HG02798 (cell line): ENCODE results near the gene MYOM3.

Experiments
- ATAC-seq: cut with Tn5 transposase; IDR thresholded peaks from one replicate; pipeline ENCODE4 v1.9.1; 2021; ENCODE audit warnings: mild to moderate bottlenecking; ENCODE audit not compliant: unreplicated experiment, poor library complexity

Gene MYOM3

GRCh38 chr1:24139841-24140425, 28.0 kb upstream of the MYOM3 start:
- no peak for ATAC-seq

- ATAC-seq, result no peak
Measured at GRCh38 chr1:24139222-24139489, 27.2 kb upstream of the MYOM3 start.

GRCh38 chr1:24138476-24139221, 26.7 kb upstream of the MYOM3 start:
- no peak for ATAC-seq

DNA sequence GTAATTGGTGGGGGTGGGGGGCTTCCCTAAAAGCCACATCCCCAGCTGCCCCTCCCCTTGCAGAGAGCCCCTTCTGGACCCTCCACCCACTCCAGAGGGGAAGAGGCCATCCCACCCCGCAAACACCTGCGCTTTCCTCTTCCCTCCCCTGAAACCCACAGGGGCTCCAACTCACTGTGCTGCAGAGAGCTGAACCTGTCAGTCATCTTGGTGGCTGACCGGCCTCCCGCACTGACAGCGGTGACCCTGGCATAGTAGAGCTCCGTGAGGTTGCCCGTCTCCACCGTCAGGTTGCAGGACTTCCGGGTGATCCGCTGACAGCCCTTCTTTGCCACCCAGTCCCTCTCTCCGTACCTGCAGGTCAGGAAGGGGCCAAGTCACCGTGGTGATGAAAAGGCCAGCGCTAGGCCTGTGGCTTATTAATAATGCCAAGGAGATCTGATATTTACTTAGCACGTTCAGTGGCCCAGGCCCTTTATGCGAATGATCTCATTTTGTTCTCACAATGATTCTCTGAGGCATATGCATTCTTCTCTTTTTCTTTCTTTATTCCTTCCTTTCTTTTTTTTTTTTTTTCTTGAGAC, 25.1 kb upstream of the MYOM3 start:
- ATAC-seq, result no peak

DNA sequence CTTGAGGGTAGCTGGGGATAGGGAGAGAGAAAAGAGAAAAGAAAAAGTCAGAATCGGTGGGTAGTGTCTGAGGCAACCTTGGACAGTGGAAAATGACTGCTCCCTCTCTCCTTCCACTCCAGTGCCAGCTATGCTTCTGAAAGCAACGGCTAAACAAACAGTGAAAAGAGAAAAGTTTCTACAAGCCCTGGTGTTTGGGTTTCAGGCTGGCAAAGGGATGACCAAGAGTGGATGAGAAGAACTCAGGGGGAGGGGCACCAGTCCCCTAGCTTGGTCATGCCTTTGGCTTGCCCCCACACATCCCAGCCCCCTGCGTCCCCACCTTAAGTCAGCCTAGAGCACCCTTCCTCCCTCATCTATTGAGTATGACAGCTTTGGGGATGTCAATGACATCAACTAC, 22.4 kb upstream of the MYOM3 start:
- no peak for ATAC-seq

DNA sequence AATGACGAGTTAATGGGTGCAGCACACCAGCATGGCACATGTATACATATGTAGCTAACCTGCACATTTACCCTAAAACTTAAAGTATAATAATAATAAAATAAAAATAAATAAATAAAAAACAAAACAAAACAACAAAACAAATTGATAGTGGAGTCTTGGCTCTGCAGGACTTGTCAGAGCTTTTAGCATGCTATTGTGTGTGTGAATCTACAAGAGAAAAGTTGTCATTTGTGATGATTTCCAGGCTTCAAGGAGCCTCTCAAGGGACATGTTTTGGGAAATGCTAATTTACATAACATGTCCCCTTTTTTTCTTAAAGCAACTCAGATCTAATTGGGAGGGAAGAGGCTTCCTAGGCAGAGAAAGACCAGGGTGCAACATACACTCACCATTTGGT, 21.9 kb upstream of the MYOM3 start:
- ATAC-seq, result no peak

- ATAC-seq, result no peak
Measured at GRCh38 chr1:24130385-24130784, 18.4 kb upstream of the MYOM3 start.

DNA sequence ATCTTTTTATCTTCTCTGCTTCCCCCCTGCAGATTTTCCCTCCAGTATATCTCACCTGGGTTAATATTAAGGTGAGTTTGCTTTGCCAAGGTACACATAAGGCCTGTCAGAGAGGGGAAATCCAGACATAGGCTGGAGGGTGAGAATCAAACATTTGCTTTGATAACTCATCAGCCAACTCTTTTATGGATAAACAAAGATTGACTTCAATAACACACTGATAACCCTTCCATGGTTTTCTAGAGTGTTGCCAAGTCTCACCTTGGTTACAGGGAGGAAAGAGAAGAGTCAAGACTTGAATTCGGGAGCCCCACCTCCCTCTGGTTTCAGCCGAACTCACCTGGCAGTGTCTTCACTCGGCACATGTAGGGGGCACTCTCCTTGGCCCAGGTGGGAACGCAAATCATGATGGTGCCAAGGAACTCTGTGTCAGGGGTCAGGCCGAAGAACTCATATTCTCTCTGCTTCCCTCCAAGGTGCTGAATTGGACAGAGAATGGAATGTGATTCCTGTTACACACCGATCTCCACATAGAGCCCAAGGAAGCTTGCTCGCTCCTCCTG, 15.9 kb upstream of the MYOM3 start:
- no peak for ATAC-seq

GRCh38 chr1:24127134-24127800, 15.3 kb upstream of the MYOM3 start:
- ATAC-seq, result no peak

GRCh38 chr1:24126672-24127023, 14.7 kb upstream of the MYOM3 start:
- no peak for ATAC-seq

- ATAC-seq, result no peak
Measured at GRCh38 chr1:24126018-24126671, 14.2 kb upstream of the MYOM3 start.

DNA sequence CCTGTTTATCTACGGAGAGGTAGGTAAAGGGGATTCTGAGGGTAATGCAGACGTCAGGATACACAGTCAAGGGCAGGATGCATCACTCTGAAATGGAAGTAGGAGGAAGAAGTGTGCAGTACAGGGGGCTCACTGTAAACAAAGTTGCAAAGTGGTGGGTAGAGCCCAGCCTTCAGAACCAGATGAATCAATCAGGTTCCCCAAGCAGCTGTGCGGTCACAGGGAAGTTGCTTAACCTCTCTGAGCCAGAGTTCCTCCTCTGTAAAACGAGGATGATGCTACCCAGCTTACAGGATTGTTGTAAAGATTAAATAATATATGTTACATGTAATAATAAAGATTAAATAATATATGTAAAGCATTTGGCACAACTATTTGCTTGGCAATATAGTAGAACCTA, 13.5 kb upstream of the MYOM3 start:
- ATAC-seq, result no peak

DNA sequence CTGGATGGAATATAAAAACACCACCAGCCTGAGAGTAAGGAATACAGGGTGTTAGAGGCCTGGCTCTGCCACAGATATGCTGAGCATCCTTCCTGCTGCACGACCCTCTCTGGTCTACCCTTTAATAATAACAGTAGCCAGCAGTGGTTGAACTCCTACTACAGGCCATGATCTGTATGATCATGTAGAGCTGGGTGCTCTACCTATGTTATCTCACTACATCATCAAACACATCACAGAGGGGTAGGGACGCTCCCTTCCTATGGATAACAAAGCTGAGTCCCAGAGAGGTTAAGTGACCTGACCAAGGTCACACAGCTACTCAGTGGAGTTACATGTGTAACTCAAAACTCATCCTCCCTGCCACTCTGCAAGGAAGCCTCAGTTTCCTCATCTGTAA, 13.0 kb upstream of the MYOM3 start:
- no peak for ATAC-seq

DNA sequence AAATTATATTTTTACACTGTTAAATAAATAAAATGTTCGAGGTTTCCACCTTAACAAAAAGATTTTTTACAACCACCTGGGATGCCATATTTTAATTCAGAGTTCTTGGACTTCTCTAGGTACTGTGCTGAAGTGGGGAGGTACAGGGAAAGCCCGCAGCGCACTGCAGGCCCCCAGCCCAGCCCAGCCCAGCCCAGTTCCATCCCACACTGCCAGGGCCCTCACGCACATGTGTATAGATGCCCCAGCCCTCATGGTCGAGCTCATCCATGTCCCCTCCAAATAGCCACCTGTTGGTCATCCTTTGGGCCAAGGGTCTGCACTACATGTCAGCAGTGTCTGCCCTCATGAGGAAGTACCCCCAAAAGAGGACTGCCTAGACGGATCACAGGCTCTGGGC, 11.7 kb upstream of the MYOM3 start:
- no peak for ATAC-seq

- no peak for ATAC-seq
Measured at GRCh38 chr1:24122776-24123175, 10.8 kb upstream of the MYOM3 start.

DNA sequence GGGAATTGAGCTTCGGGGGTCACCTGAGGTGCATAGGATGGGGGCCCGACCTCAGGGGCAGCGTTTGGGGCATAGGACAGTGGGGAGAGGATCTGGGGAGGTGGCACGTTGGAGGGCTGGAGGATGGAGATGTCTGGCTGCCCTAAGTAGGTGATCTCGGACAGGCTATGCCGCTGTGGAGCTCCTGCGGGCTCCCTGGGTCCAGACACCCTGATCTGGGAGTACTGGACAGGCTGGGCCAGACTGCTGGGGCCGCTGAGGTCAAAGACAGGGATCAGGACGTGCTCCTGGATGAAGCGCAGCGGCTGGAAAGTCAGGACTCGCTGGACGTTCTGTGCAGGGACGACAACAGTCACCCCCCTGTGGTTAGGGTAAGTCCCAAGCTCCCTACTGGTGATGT, 9.5 kb upstream of the MYOM3 start:
- ATAC-seq, result no peak

DNA sequence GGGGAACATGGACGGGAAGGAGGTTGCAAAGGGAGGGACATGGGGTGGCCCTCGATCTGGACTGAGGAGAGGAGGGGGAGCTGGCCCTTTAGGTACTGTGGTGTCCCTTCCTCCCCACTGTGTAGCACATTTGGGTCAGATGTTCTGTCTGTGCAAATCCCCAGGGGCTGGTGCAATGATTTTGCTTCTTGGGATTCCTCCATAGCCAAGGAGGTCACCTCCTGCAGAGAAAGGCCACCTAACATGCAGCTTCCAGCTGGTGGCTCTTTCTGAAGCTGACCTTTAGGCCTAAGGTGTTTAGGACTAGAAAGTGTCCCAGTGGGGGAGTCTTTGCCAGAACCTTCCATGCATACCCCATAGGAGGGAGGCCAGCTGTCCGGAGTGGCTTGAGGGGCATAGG, 9.0 kb upstream of the MYOM3 start:
- ATAC-seq, result no peak

GRCh38 chr1:24119859-24120756, 8.2 kb upstream of the MYOM3 start:
- ATAC-seq, result no peak

- no peak for ATAC-seq
Measured at GRCh38 chr1:24119489-24119858, 7.5 kb upstream of the MYOM3 start.
